Right lung (tissue), 10 donors: ENCODE data around the gene EPC2. TPM values are rescaled to one million over a fixed set of nuclear protein-coding genes. Genes with fewer than 3 reads are reported as not detected.

Experiments
- DNase-seq, 2 donors: peaks; one replicate each; pipeline ENCODE4 v3.0.0-alpha.2; 2013
- long read RNA-seq, 8 donors: transcript quantifications; one replicate each; lab custom pipeline, GENCODE V29; 2026
- polyA plus RNA-seq, 5 donors: library from polyadenylated mRNA; unstranded; fragments of 120-200 nt; gene quantifications; one replicate each; pipeline versions ENCODE4 v1.2.1 to v1.2.3, GENCODE V29; 2013; ENCODE audit warnings: inconsistent platforms in 1 of 5, low replicate concordance in 1 of 5; ENCODE audit not compliant: insufficient read length in 5 of 5, insufficient read depth in 1 of 5

EPC2 gene, protein sequence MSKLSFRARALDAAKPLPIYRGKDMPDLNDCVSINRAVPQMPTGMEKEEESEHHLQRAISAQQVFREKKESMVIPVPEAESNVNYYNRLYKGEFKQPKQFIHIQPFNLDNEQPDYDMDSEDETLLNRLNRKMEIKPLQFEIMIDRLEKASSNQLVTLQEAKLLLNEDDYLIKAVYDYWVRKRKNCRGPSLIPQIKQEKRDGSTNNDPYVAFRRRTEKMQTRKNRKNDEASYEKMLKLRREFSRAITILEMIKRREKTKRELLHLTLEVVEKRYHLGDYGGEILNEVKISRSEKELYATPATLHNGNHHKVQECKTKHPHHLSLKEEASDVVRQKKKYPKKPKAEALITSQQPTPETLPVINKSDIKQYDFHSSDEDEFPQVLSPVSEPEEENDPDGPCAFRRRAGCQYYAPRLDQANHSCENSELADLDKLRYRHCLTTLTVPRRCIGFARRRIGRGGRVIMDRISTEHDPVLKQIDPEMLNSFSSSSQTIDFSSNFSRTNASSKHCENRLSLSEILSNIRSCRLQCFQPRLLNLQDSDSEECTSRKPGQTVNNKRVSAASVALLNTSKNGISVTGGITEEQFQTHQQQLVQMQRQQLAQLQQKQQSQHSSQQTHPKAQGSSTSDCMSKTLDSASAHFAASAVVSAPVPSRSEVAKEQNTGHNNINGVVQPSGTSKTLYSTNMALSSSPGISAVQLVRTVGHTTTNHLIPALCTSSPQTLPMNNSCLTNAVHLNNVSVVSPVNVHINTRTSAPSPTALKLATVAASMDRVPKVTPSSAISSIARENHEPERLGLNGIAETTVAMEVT
- polyA plus RNA-seq: 10 to 100 TPM; 46.7 to 68.8 (median 65.4) TPM
- long read RNA-seq, donor 1, partial matches to known transcripts: 30 of 33 reads
- long read RNA-seq, donor 1, other reads (novel, unspliced or antisense): 0 of 33 reads
- long read RNA-seq, donor 2, partial matches to known transcripts: 0 of 2 reads
- long read RNA-seq, donor 2, other reads (novel, unspliced or antisense): 0 of 2 reads
- long read RNA-seq, donor 3, partial matches to known transcripts: 5 of 11 reads
- long read RNA-seq, donor 3, other reads (novel, unspliced or antisense): 0 of 11 reads
- long read RNA-seq, donor 4, partial matches to known transcripts: 12 of 13 reads
- long read RNA-seq, donor 4, other reads (novel, unspliced or antisense): 0 of 13 reads
- long read RNA-seq, donor 5, partial matches to known transcripts: 13 of 16 reads
- long read RNA-seq, donor 5, other reads (novel, unspliced or antisense): 0 of 16 reads
- long read RNA-seq, donor 6, partial matches to known transcripts: 11 of 13 reads
- long read RNA-seq, donor 6, other reads (novel, unspliced or antisense): 0 of 13 reads
- long read RNA-seq, donor 7, partial matches to known transcripts: 0 of 2 reads
- long read RNA-seq, donor 7, other reads (novel, unspliced or antisense): 0 of 2 reads
- long read RNA-seq, donor 8, partial matches to known transcripts: 0 of 1 reads
- long read RNA-seq, donor 8, other reads (novel, unspliced or antisense): 0 of 1 reads

DNA sequence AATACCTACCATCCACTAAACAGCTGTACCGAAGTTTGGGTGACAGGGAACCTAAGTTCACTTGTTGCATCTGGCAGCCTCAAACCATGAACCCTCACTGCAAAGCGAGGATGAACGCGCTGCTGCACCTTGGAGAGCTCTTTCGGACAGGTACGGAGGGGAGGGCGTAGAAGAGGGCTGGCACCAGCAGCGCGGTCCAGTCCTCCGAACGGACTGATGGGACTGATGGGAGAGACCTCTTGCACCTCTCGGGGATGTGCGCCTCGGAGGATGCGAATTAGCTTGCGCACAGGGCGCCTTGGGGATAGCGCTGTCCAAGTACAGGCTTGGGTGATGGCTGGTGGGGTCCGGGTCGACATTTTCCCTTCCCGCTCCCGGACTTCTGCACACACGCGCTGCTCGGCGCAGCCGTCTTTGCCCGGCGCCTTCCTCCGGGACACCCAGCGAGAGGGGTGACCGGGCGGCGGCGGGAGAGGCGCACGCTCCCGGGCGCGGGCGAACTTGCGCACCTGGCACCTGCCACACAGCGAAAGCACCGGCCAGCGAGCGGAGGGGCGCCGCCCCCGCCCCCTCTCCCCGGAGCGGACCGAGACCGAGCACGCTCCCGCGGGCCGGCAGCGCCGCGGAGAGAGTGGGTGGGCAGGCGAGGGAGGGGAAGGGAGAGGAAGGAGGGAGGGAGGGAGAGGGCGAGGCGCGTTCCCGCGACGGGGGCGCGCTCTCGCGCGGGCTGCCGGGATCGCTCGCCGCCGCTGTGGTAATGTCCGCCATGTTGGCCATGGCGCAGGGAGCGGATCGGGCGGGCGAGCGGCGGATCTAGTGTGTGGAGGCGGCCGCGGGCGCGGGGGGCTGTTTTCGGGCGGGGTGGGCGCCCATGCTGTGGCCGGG is at the start of gene EPC2:
Gene EPC2, plus strand, starts transcription at position 754 of the 885 bp plus-strand sequence. CDS start 267 bp downstream, outside the sequence.
- DNase-seq: peak; percentile 94 to 96

DNA sequence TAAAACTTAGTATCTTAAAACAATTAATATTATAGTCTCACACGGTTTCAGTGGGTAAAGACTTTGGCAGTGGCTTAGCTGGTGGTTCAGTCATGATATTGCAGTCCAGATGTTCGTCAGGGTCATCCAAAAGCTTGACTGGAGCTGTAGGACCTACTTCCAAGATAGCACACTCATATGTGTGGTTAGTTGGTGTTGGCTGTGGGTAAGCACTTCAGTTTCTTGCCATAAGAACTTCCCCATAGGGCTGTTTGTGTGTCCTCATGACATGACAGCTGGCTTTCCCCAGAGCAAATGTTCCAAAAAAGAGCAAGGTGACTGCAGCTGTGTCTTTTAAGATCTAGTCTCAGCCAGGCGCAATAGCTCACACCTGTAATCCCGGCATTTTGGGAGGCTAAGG is 48.5 kb upstream of the EPC2 start:
- no peak for DNase-seq

DNA sequence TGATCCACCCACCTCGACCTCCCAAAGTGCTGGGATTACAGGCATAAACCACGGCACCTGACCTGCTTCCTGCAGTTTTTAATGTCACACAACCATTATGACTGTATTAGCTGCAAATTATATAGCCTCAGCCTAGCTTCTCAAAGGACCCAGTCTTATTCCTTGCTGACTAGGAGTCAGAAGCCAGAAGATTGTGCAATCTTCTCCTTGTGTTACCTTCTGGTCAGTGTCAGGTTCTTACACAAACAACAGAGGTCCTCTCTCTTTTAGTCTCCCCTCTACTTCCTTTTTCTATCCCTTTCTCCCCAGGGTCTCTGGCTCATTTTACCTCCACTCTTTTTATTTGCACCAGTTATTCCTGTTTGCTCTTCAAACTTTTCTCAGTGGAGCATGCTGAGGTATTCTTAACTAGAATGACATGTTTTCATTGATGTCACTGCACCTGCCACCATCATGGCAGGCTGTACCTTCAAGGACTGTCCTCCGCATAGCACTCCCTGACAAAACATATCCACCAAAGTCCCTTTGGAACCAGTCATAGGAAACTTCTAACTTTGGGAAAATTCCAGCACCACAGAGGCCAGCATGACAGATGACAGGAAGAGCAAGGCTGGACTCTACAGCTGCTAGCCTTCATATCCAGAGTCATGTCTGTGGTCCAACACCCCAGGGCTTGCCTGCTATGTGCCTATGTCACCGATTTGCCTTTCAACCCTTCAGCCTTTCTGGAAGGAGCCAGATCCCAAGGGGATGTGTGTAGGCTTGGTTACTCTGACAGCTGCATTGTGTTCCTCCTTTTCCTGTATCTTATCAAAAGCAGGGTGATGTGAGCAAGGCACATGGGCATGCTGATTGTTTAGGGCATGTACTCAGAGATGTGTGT is 45.2 kb upstream of the EPC2 start:
- no peak for DNase-seq

DNA sequence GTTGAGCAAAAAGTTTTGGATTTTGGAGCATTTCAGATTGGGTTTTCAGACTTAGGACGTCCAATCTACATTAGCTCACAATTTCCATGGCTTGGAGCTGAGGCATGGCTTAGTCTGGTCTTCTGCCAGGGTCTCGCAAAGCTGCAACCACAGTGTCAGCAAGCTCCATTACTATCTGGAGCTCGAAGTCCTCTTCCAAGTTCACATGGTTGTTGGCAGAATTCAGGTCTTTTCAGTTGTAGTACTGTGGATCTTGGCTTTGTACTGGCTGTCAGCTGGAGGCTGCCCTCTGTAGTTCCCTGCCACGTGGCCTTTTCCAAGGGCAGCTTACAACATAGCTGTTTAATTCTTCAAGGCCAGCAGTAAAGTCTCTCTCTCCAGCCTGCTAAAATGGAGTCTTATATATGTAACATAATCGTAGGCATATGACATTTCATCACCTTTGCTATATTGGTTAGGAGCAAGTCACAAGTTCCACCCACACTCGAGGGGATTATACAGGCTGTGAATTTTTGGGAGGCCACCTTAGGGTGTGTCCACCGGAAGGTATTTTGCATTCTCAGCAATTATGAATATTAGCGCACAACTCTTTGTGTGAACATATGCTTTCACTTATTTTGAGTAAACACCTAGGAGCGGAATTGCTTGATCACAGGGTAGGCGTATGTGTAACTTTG is 41.5 kb upstream of the EPC2 start:
- no peak for DNase-seq

DNA sequence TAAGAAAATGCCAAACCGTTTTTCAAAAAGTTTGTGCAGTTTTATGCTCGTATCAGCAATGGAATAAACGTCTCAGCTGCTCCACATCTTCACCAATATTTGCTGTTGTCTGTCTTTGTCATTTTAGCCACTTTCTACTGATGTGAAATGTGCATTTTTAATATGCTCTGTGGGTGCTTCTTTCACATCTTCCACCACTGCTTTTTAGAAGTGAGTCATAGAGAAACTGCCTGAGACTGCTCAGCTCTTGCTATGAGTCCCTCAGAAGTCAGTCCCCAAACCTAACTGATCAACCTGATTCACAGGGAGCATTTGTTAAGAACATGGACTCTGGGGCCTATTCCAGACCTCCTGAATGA is 41.0 kb upstream of the EPC2 start:
- no peak for DNase-seq

DNA sequence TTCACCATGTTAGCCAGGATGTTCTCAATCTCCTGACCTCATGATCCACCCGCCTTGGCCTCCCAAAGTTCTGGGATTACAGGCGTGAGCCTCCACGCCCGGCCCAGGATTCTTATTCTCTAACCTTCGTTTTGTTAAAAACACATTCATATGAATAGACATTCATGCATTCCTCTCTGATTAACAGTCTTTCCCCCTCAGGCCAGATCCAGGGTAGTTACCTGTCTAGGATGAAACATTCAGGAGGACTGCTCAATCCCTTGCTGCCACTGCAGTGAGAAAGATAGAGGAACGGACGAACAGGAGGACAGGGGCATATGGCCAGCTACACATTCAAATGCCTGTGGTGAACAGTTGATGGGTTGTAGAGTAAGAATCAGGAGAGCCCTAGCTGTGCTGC is 39.6 kb upstream of the EPC2 start:
- DNase-seq: no peak

DNA sequence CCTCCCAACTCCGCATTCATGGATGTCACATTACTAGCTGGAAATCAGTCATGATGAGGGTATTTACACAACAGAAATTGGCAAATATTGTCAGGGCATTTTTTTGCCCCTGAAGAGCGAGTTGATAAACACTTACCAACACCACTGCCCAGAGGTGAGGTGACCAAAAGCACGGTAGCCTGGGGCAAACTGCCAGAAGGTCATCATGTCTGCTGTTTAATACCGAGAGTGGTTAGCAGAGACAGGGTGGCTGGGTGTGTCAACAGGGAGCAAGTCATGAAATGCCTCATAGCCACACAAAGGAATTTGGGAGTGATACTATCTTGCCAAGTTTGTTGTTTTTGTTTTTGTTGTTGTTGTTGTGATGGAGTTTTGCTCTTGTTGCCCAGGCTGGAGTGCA is 37.0 kb upstream of the EPC2 start:
- no peak for DNase-seq

DNA sequence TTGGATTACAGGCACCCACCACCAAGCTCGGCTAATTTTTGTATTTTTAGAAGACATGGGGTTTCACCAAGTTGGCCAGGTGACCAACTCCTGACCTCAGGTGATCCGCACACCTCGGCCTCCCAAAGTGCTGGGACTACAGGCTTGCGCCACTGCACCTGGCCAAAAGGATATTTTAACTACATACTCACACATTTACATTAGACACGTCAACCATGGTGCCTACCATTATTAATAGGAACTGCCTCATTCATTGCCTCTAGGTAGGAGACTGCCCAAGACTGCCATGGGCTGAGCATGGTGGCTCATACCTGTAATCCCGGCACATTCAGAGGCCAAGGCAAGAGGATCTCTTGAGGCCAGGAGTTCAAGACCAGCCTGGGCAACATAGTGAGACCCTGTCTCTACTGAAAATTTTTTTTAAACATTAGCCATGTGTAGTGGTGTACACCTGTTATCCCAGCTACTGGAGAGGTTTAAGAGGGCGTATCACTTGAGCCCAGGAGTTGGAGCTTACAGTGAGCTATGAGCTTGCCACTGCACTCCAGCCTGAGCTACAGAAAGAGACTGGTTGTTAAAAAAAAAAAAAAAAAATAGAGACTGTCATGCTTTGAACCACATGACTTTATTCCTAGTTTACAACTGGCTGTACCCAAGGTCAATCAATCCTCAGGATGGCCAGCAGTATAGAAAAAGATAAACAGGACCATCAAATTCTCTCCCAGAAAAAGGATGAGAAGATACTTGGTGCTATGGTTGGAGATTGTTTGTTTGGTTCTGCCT is 31.1 kb upstream of the EPC2 start:
- no peak for DNase-seq

DNA sequence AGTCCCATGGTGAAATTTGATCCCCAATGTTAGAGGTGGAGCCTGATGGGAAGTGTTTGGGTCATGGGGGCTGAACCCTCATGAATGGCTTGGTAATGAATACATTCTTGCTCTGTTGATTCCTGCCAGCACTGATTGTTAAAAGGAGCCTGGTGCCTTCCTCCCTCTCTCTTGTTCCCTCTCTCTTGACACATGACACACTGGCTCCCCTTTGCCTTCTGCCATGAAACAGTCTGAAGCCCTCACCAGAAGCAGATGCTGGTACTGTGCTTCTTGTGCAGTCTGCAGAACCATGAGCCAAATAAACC is 30.6 kb upstream of the EPC2 start:
- DNase-seq: no peak

DNA sequence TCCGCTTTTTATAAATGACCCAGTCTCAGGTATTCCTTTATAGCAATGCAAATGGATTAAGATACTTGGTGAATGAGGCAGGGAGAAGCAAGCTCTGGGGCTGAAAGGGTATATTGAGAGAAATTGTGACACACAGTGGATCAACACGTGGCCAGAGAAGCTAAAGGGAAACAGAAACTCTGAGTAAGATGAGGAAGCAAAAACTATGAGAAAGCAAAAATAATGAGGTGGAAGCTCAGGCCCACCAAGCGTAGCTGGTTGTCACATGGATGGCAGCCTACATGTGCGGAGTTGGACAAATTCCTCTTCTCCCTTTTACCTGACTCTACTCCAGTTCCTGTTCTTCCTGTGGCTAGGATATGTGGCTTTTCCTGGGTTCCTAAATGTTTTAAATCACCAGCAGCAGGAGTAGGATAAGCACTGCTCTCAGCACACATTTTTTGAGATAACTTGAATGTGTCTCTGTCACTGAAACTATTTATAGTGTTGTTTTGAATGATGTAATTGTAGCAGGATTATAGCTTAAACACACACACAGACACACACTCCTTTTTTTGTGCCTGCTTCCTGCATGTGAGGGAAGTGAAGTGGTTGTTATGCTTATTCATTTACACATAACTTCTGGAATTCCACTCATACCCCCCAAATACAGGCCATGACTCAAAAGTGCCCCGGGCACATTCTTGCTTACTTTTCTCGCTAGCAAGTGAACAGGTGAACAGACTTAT is 30.1 kb upstream of the EPC2 start:
- peak; percentile 42 to 51 for DNase-seq

DNA sequence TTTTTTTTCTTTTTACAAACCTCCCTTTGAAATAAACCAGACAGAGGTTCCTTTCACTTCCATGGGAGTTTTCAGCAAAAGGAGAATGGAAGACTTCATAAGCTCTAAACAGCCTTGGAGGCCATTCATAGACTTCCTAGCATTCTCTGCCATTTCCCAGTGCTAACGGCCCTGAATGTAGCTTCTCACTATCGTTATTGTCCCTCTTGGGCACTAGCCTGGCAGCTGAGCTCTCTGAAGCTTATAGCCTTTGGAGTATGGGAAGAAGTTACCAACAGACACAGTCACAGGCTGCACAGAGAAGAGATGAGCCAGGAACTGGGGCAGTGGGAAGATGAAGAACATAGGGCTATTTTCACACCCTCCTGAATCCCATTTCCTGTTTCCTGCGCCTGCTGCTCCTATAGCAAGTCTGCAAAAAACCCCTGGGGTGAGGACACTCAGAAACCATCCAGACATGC is 29.1 kb upstream of the EPC2 start:
- no peak for DNase-seq

DNA sequence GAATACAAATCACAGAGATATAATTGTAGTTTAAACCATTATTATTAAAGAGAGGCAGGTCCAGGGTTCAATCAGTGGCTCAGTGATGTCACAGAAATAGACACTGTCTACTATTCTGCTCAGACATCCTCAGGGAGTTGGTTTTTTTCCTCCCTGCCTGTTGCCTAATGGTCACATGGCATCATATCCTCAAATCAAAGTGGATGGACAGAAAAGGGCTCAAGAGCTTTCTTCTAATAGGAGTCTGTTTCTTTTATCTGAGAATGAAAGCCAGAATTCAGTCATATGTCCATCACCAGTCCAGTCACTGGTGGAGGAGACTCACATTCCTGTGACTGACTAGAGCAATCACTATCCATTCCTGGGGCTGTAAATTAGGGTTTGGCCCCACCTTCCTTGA is 27.9 kb upstream of the EPC2 start:
- DNase-seq: no peak

DNA sequence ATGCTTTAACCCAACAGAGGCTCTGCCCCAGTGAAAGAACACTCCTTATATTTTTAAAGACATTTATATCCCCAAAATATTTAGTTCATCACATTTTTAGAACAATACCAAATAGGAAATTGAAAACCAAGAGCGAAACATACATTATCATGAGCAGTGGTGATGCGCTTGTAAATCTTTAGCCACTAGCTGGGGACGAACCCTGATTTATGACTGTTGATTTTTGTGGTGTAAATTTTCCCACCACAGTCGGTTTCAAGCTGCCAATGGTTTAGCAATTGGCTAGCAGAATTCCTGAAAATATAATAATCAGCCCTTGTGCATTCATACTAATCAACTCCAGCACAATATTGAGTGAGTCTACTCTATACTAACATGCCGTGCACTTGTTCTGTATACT is 27.3 kb upstream of the EPC2 start:
- DNase-seq: no peak

DNA sequence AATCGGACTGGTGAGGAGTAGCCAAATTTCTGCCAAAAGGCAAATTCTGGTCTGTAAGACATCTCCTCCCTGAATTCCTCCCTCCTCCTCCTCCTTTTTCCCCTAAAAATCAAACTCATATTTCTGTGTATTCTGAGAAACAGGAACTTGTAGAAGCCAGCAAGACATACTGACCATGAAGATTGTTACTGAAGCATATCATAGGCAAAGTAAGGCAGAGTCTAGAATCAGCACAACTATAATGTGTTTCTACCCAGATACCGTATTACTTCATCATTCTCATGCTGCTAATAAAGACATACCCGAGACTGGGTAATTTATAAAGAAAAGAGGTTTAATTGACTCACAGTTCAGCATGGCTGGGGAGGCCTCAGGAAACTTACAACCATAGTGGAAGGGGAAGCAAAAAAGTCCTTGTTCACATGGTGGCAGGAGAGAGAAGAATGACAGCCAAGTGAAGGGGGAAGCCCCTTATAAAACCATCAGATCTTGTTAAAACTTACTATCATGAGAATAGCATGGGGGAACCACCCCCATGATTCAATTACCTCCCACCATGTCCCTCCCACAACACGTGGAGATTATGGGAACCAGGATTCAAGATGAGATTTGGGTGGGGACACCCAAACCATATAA is 24.9 kb upstream of the EPC2 start:
- DNase-seq: no peak

DNA sequence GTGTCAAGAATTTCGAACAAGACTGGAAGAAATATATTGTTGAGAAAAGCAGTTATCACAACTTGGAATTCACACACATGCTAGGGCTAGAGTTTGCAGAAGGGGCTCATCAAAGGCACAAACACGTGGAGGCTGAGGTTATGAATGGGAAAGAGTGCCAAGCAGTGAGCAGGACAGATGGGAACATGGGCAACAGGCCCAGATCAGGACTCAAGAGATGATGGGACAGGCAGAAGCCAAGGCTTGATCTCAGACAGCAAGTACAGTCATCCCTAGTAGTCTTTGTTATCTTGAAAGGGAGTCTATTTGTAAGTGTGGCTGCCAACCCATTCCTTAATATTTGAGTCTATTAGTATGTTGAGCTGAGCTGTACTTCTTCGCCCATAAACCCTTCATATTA is 22.2 kb upstream of the EPC2 start:
- no peak for DNase-seq

DNA sequence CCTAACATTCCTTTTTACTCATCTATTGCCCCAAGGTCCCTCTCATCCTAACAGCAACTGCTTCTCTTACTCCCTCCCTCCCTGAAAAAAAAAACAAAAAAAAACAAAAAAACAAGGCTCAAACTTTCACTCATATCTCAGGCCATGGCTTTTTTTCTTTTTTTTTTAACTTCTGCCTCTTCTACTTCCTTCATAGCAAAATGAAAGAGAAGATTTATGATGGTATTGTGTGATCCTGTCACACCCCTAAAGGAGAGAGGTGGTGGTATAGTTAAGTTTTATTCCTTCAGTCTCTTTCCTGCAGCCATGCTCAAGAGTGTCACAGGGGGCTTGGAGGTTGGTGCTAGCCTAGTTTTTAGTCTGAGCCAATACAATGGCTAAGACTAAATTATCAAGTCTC is 21.5 kb upstream of the EPC2 start:
- DNase-seq: no peak

DNA sequence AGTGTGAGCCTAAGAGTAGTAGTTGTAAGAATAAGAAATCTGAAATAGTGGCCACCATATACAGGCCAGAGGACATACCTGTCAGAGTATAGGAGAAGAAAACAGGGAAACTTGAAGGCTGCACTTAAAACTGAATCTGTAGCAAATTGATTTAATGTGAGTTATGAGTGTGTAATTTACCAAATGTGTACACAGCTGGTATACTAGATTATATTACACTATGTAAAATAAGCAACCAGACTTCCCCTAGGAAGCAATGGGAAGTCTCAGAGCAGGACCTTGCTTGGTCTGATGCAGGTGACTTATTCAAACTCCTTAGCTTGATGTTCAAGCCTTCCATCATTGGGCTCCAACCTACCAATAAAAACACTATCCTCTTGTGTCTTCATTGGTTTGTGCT is 17.3 kb upstream of the EPC2 start:
- no peak for DNase-seq
